Measurements from ENCODE around the gene CDC73. TPM values are rescaled to one million over a fixed set of nuclear protein-coding genes. Genes with fewer than 3 reads are reported as not detected.

CDC73 gene
- total RNA-seq, 1 experiment from 2014 or later: 10.0 TPM

GRCh38 chr1:193190096-193190744 lies 68.4 kb downstream of the CDC73 start:
- Histone ChIP-seq H3K9me2 (replicated peaks; ENCODE audit: low read length) (no peaks in the 10 kb centered on the region), H3K27ac (ENCODE audit: low read length) (no peak overlapping the region), H3K36me3 (ENCODE audit: low read depth, low read length) (0 out of 2 replicates have a peak, but pooled peaks cover 2% of the 10 kb centered on the region), H3K4me2 (ENCODE audit: low read length) (no peak overlapping the region), H3K4me3 (ENCODE audit: low read length) (no peak overlapping the region), H3K4me1 (ENCODE audit: insufficient read depth, low read length) (no peaks in the 10 kb centered on the region), H3K9ac (ENCODE audit: low read length) (no peak overlapping the region), H4K20me1 (ENCODE audit: low read length) (no peaks in the 10 kb centered on the region; the same call in 1 of the 2 replicates), H3K27me3 (ENCODE audit: low read length) (no peaks in the 10 kb centered on the region), H3K9me3 (ENCODE audit: low read length) (no peaks in the 10 kb centered on the region), H3F3A (ENCODE audit: low read length, unreplicated experiment) (no peaks in the 10 kb centered on the region), H2AFZ (ENCODE audit: low read length) (no peak overlapping the region), H3K79me2 (ENCODE audit: low read length) (peaks cover 30% of the 10 kb centered on the region)
- TF ChIP-seq EZH2phosphoT487 (IDR thresholded peaks at IDR 0.05; ENCODE audit: borderline replicate concordance, low read length) (no peak), EZH2 (IDR thresholded peaks at IDR 0.05; ENCODE audit: low read length, unreplicated experiment) (no peak)
- TF ChIP-seq, protein P1, sequence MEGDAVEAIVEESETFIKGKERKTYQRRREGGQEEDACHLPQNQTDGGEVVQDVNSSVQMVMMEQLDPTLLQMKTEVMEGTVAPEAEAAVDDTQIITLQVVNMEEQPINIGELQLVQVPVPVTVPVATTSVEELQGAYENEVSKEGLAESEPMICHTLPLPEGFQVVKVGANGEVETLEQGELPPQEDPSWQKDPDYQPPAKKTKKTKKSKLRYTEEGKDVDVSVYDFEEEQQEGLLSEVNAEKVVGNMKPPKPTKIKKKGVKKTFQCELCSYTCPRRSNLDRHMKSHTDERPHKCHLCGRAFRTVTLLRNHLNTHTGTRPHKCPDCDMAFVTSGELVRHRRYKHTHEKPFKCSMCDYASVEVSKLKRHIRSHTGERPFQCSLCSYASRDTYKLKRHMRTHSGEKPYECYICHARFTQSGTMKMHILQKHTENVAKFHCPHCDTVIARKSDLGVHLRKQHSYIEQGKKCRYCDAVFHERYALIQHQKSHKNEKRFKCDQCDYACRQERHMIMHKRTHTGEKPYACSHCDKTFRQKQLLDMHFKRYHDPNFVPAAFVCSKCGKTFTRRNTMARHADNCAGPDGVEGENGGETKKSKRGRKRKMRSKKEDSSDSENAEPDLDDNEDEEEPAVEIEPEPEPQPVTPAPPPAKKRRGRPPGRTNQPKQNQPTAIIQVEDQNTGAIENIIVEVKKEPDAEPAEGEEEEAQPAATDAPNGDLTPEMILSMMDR (conservative IDR thresholded peaks at IDR 0.05; ENCODE audit: low read depth, low read length): peak; percentile 39; the same call in 1 of the 2 replicates
- BruUV-seq (replicated peaks): no TSS peak
- DNase-seq (no peak), ATAC-seq (no peak)
- intact Hi-C loops (cut with micrococcal nuclease): no loop called here
- ChIA-PET POLR2A (ENCODE audit: unreplicated experiment) (interaction anchor here (0.7 kb wide), 1 partner anchor 386 kb away, joined by 4 read pairs; no protein-coding TSS in a partner anchor), CTCF (interaction anchor here (0.6 to 1.5 kb wide), 3 partner anchors 9 to 212 kb away, joined by 3 to 8 read pairs (median 4); no protein-coding TSS in a partner anchor)

DNA sequence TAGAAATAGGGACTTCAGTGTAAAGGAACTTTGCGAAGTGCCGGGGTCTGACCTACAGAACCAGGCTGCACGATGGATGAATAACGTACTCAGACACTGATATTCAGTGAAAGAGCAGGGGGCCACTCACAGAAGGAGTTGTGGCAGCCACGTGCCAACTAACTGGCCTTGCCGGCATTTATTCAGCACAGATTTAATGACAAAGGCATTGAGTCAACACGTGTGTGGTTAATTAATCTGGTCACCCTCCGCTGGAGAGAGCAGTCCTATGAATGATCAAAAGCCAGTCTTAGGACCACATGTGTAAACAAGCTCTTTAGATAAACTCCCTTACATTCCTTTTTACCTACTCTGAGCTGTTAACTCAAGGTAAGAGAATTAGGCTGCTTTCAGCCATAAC lies 70.8 kb downstream of the CDC73 start:
- CTCF ChIA-PET: no interaction called here
- Histone ChIP-seq H3K9ac (ENCODE audit: low read length) (no peak overlapping the region), H3K27ac (ENCODE audit: low read length) (no peak overlapping the region), H2AFZ (ENCODE audit: low read length) (no peak overlapping the region), H3K4me1 (ENCODE audit: insufficient read depth, low read length) (no peaks in the 10 kb centered on the region), H3K9me2 (replicated peaks; ENCODE audit: low read length) (no peaks in the 10 kb centered on the region), H3K79me2 (ENCODE audit: low read length) (peaks cover 13% of the 10 kb centered on the region), H3F3A (ENCODE audit: low read length, unreplicated experiment) (no peaks in the 10 kb centered on the region), H3K4me3 (ENCODE audit: low read length) (no peak overlapping the region), H4K20me1 (ENCODE audit: low read length) (no peaks in the 10 kb centered on the region; the same call in 1 of the 2 replicates), H3K9me3 (ENCODE audit: low read length) (no peaks in the 10 kb centered on the region), H3K27me3 (ENCODE audit: low read length) (no peaks in the 10 kb centered on the region), H3K36me3 (ENCODE audit: low read depth, low read length) (0 out of 2 replicates have a peak, but pooled peaks cover 2% of the 10 kb centered on the region), H3K4me2 (ENCODE audit: low read length) (no peak overlapping the region)
- ATAC-seq: no peak
- TF ChIP-seq EZH2 (IDR thresholded peaks at IDR 0.05; ENCODE audit: low read length, unreplicated experiment): no peak
- no peak for TF ChIP-seq EZH2phosphoT487 (IDR thresholded peaks at IDR 0.05; ENCODE audit: borderline replicate concordance, low read length)
- TF ChIP-seq, protein P1 (conservative IDR thresholded peaks at IDR 0.05; ENCODE audit: low read depth, low read length): no peak
- POLR2A ChIA-PET (ENCODE audit: unreplicated experiment): no interaction called here
- intact Hi-C loops (cut with micrococcal nuclease): no loop called here
- no peak for DNase-seq
- BruUV-seq (replicated peaks): no TSS peak

- Histone ChIP-seq H3K4me1 (ENCODE audit: insufficient read depth, low read length) (no peaks in the 10 kb centered on the region; the same call in 1 of the 2 replicates), H3K27me3 (ENCODE audit: low read length) (no peaks in the 10 kb centered on the region), H3K9me3 (ENCODE audit: low read length) (no peaks in the 10 kb centered on the region), H4K20me1 (ENCODE audit: low read length) (no peaks in the 10 kb centered on the region), H3K79me2 (ENCODE audit: low read length) (0 out of 2 replicates have a peak, but pooled peaks cover 4% of the 10 kb centered on the region), H3K9me2 (replicated peaks; ENCODE audit: low read length) (no peaks in the 10 kb centered on the region), H3K4me3 (ENCODE audit: low read length) (no peak overlapping the region), H3K27ac (ENCODE audit: low read length) (no peak overlapping the region), H2AFZ (ENCODE audit: low read length) (no peak overlapping the region), H3K36me3 (ENCODE audit: low read depth, low read length) (no peaks in the 10 kb centered on the region; the same call in 1 of the 2 replicates), H3K9ac (ENCODE audit: low read length) (no peak overlapping the region), H3K4me2 (ENCODE audit: low read length) (no peak overlapping the region), H3F3A (ENCODE audit: low read length, unreplicated experiment) (no peaks in the 10 kb centered on the region)
- BruUV-seq (replicated peaks): no TSS peak
- ATAC-seq (no peak), DNase-seq (no peak)
- TF ChIP-seq, protein P1 (conservative IDR thresholded peaks at IDR 0.05; ENCODE audit: low read depth, low read length): no peak
- TF ChIP-seq EZH2phosphoT487 (IDR thresholded peaks at IDR 0.05; ENCODE audit: borderline replicate concordance, low read length) (no peak), EZH2 (IDR thresholded peaks at IDR 0.05; ENCODE audit: low read length, unreplicated experiment) (no peak)
- intact Hi-C loops (cut with micrococcal nuclease): no loop called here
- POLR2A ChIA-PET (ENCODE audit: unreplicated experiment): no interaction called here
- CTCF ChIA-PET: no interaction called here
Measured at GRCh38 chr1:193199940-193200339, 78.1 kb downstream of the CDC73 start.

Data from PC-3 (cell line).